ENCODE results near the gene ACD.

ACD gene

GRCh38 chr16:67648764-67649407, 11.2 kb downstream of the ACD start (continued):
- TF ChIP-seq, protein P1, sequence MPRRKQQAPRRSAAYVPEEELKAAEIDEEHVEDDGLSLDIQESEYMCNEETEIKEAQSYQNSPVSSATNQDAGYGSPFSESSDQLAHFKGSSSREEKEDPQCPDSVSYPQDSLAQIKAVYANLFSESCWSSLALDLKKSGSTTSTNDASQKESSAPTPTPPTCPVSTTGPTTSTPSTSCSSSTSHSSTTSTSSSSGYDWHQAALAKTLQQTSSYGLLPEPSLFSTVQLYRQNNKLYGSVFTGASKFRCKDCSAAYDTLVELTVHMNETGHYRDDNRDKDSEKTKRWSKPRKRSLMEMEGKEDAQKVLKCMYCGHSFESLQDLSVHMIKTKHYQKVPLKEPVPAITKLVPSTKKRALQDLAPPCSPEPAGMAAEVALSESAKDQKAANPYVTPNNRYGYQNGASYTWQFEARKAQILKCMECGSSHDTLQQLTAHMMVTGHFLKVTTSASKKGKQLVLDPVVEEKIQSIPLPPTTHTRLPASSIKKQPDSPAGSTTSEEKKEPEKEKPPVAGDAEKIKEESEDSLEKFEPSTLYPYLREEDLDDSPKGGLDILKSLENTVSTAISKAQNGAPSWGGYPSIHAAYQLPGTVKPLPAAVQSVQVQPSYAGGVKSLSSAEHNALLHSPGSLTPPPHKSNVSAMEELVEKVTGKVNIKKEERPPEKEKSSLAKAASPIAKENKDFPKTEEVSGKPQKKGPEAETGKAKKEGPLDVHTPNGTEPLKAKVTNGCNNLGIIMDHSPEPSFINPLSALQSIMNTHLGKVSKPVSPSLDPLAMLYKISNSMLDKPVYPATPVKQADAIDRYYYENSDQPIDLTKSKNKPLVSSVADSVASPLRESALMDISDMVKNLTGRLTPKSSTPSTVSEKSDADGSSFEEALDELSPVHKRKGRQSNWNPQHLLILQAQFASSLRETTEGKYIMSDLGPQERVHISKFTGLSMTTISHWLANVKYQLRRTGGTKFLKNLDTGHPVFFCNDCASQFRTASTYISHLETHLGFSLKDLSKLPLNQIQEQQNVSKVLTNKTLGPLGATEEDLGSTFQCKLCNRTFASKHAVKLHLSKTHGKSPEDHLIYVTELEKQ (tag by site-specific recombination; IDR thresholded peaks at IDR 0.05; ENCODE audit: borderline replicate concordance) = no peak
- no peak for TF ChIP-seq ZNF10 (tag by site-specific recombination; IDR thresholded peaks at IDR 0.05)
- TF ChIP-seq ZNF626 (tag by site-specific recombination; IDR thresholded peaks at IDR 0.05) = no peak
- no peak for TF ChIP-seq ZNF16 (tag by site-specific recombination; IDR thresholded peaks at IDR 0.05; ENCODE audit: low read depth)
- no peak for TF ChIP-seq GLIS2 (tag by site-specific recombination; IDR thresholded peaks at IDR 0.05)
- TF ChIP-seq ZIC2 (tag by site-specific recombination; IDR thresholded peaks at IDR 0.05) = no peak

GRCh38 chr16:67648088-67648763, 11.8 kb downstream of the ACD start:
- ChIA-PET POLR2A (interaction anchor here (0.7 to 0.9 kb wide), 2 partner anchors 86 to 295 kb away, joined by 3 to 4 read pairs; partner anchors contain the start of gene CTCF), CTCF (interaction anchor here (5.8 to 9.9 kb wide), 2 partner anchors 102 to 127 kb away, joined by 73 to 119 read pairs; no protein-coding TSS in a partner anchor)
- Histone ChIP-seq H3K36me3 (ENCODE audit: control insufficient read depth in 2 of 2, insufficient read depth in 1 of 2, low read length in 2 of 2) (no peaks in the 10 kb centered on the region), H3K4me1 (ENCODE audit: control insufficient read depth, insufficient read depth, low read length) (peaks cover 2% of the 10 kb centered on the region; the same call in 1 of the 2 replicates), H3K4me3 (ENCODE audit: low read depth, low read length) (no peak overlapping the region), H3K27ac (ENCODE audit: extremely low read depth, low read depth, low read length) (no peak overlapping the region), H3K9me3 (ENCODE audit: control insufficient read depth, insufficient read depth, low read depth, low read length) (no peaks in the 10 kb centered on the region)
- TF ChIP-seq ZNF140 (tag by site-specific recombination; IDR thresholded peaks at IDR 0.05) = no peak
- TF ChIP-seq ZNF629 (tag by site-specific recombination; IDR thresholded peaks at IDR 0.05) = no peak
- TF ChIP-seq ELK4 (IDR thresholded peaks at IDR 0.05; ENCODE audit: borderline replicate concordance, low read depth, low read length) = no peak
- no peak for TF ChIP-seq ZNF560 (tag by site-specific recombination; IDR thresholded peaks at IDR 0.05; ENCODE audit: borderline replicate concordance)
- TF ChIP-seq ZNF707 (tag by site-specific recombination; IDR thresholded peaks at IDR 0.05) = no peak
- no peak for TF ChIP-seq ZNF677 (tag by site-specific recombination; IDR thresholded peaks at IDR 0.05)
- no peak for TF ChIP-seq ZNF404 (tag by site-specific recombination; IDR thresholded peaks at IDR 0.05)
- no peak for TF ChIP-seq ZNF366 (tag by site-specific recombination; conservative IDR thresholded peaks at IDR 0.05)
- TF ChIP-seq ZNF10 (tag by site-specific recombination; IDR thresholded peaks at IDR 0.05) = no peak
- TF ChIP-seq SCRT1 (tag by site-specific recombination; IDR thresholded peaks at IDR 0.05; ENCODE audit: borderline replicate concordance) = no peak
- TF ChIP-seq, protein P2, sequence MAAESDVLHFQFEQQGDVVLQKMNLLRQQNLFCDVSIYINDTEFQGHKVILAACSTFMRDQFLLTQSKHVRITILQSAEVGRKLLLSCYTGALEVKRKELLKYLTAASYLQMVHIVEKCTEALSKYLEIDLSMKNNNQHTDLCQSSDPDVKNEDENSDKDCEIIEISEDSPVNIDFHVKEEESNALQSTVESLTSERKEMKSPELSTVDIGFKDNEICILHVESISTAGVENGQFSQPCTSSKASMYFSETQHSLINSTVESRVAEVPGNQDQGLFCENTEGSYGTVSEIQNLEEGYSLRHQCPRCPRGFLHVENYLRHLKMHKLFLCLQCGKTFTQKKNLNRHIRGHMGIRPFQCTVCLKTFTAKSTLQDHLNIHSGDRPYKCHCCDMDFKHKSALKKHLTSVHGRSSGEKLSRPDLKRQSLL (tag by site-specific recombination; IDR thresholded peaks at IDR 0.05) = no peak
- no peak for TF ChIP-seq ZNF302 (tag by site-specific recombination; IDR thresholded peaks at IDR 0.05; ENCODE audit: low read depth)
- TF ChIP-seq, protein P3, sequence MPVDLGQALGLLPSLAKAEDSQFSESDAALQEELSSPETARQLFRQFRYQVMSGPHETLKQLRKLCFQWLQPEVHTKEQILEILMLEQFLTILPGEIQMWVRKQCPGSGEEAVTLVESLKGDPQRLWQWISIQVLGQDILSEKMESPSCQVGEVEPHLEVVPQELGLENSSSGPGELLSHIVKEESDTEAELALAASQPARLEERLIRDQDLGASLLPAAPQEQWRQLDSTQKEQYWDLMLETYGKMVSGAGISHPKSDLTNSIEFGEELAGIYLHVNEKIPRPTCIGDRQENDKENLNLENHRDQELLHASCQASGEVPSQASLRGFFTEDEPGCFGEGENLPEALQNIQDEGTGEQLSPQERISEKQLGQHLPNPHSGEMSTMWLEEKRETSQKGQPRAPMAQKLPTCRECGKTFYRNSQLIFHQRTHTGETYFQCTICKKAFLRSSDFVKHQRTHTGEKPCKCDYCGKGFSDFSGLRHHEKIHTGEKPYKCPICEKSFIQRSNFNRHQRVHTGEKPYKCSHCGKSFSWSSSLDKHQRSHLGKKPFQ (tag by site-specific recombination; IDR thresholded peaks at IDR 0.05) = no peak
- no peak for TF ChIP-seq ZNF548 (tag by site-specific recombination; IDR thresholded peaks at IDR 0.05)
- TF ChIP-seq ZBTB44 (tag by site-specific recombination; IDR thresholded peaks at IDR 0.05) = no peak

Data from HEK293 (cell line).